GM18951 (cell line): ENCODE measurements around the gene CENPK.

Source experiments
- POLR2A ChIP-seq: IDR thresholded peaks from 4 replicates; pipeline ENCODE4 v1.6.1; 2011; ENCODE audit warnings: mild to moderate bottlenecking; ENCODE audit not compliant: insufficient read length, insufficient read depth; ENCODE audit errors: extremely low read depth
- in situ Hi-C: fragments of 300-500 bp; cut with MboI; formaldehyde crosslinking; loops from one replicate; pipeline ENCODE4 v1.12.0; 2022; ENCODE audit warnings: low sequenced_read_pairs, mixed read lengths, inconsistent platforms; ENCODE audit not compliant: unreplicated experiment

The CENPK gene

GRCh38 chr5:65544473-65544872, 18.5 kb downstream of the CENPK start:
- no peak for TF ChIP-seq POLR2A

GRCh38 chr5:65539827-65540226, 23.1 kb downstream of the CENPK start:
- TF ChIP-seq POLR2A, result no peak
- in situ Hi-C loops, result no loop called here

More at GRCh38 chr5:65544473-65544872, 18.5 kb downstream of the CENPK start:
- in situ Hi-C loops, result no loop called here

GRCh38 chr5:65535529-65535987, 27.4 kb downstream of the CENPK start:
- TF ChIP-seq POLR2A, result no peak
- in situ Hi-C loops, result no loop called here

GRCh38 chr5:65530904-65531303, 32.1 kb downstream of the CENPK start:
- no peak for TF ChIP-seq POLR2A
- in situ Hi-C loops, result no loop called here

- in situ Hi-C loops, result no loop called here
- no peak for TF ChIP-seq POLR2A
Measured at GRCh38 chr5:65525726-65526125, 37.2 kb downstream of the CENPK start.

- in situ Hi-C loops, result no loop called here
- TF ChIP-seq POLR2A, result no peak
Measured at GRCh38 chr5:65512170-65512937, 50.6 kb downstream of the CENPK start.

- in situ Hi-C loops, result no loop called here
- no peak for TF ChIP-seq POLR2A
Measured at GRCh38 chr5:65508978-65509377, 54.0 kb downstream of the CENPK start.

GRCh38 chr5:65506961-65507360, 56.0 kb downstream of the CENPK start:
- in situ Hi-C loops, result no loop called here
- no peak for TF ChIP-seq POLR2A

GRCh38 chr5:65489119-65489518, 73.8 kb downstream of the CENPK start:
- no peak for TF ChIP-seq POLR2A
- in situ Hi-C loops, result loop anchor here (10.0 to 25.0 kb wide), 4 partner anchors 402 to 852 kb away; no protein-coding TSS in a partner anchor

- in situ Hi-C loops, result loop anchor here (10.0 to 25.0 kb wide), 4 partner anchors 401 to 851 kb away; no protein-coding TSS in a partner anchor
Measured at GRCh38 chr5:65488038-65488687, 74.8 kb downstream of the CENPK start.

- in situ Hi-C loops, result loop anchor here (10.0 to 25.0 kb wide), 4 partner anchors 400 to 850 kb away; no protein-coding TSS in a partner anchor
Measured at GRCh38 chr5:65486803-65487202, 76.2 kb downstream of the CENPK start.

- in situ Hi-C loops, result loop anchor here (10.0 to 25.0 kb wide), 4 partner anchors 398 to 848 kb away; no protein-coding TSS in a partner anchor
- no peak for TF ChIP-seq POLR2A
Measured at GRCh38 chr5:65485405-65485804, 77.6 kb downstream of the CENPK start.

- no peak for TF ChIP-seq POLR2A
- in situ Hi-C loops, result loop anchor here (10.0 to 25.0 kb wide), 4 partner anchors 396 to 846 kb away; no protein-coding TSS in a partner anchor
Measured at GRCh38 chr5:65483546-65484346, 79.2 kb downstream of the CENPK start.
